ENCODE results near the gene CASKIN1.

DNA sequence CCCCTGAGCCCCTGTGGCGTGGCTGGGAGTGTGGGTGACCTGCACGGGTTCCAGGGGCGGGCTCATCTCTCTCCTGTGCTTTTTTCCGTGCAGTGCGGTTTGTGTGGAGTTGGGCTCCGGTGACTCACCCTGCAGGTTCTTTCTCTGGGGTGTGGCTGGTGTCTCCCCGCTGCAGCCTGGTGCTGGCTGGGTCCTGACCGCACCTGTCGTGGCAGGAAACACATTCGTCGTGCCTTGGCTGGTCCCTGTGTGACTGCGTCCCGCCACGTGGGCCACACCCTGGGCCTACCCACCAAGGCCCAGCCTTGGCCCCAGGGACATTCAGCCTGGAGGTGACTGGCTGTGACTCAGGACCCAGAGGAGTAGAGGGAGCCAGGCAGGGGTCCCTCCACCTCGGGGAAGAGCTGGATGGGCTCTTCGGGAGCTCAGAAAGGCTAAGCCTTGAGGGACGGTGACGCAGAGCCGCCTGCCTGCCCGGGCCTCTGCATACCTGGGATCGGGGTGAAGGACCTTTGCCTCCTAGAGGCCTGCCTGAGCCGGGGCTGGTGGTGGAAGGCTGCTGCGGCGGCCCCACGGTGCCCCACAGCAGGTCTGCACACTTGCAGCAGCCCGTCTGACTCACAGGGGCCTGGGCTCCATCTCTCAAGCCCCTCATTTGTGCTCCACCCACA is 33.1 kb downstream of the CASKIN1 start:
- TF ChIP-seq EZH2 (IDR thresholded peaks at IDR 0.05) (no peak), CTCF (IDR thresholded peaks at IDR 0.05) (no peak)

All from neural progenitor cell (in vitro differentiated cells).